Measurements from ENCODE around the gene MED4. TPM values are rescaled to one million over a fixed set of nuclear protein-coding genes. Genes with fewer than 3 reads are reported as not detected.

The MED4 gene
- total and polyA plus RNA-seq, 2 donors from 2014 or later, result 50.8 to 54.3 TPM

- intact Hi-C loops (cut with DNase I), result no loop called here
- TF ChIP-seq CTCF (IDR thresholded peaks at IDR 0.05; ENCODE audit: borderline replicate concordance, extremely low read depth, insufficient read depth), result no peak
- no peak for DNase-seq
- no peaks in the 10 kb centered on the region for H3K9me3 ChIP-seq (ENCODE audit: control insufficient read depth in 2 of 3, insufficient read depth in 1 of 3, low read length in 3 of 3)
- H3K36me3 ChIP-seq (ENCODE audit: control insufficient read depth in 2 of 3, insufficient read depth in 3 of 3, low read length in 3 of 3), result no peaks in the 10 kb centered on the region
- H3K27ac ChIP-seq (ENCODE audit: low read depth in 2 of 2, low read length in 2 of 2), result no peak overlapping the region
- no peaks in the 10 kb centered on the region for H3K27me3 ChIP-seq (ENCODE audit: control insufficient read depth, insufficient read depth, low read length)
- FAIRE-seq, result no peak
- peaks cover 0 to 4% (median 2%) of the 10 kb centered on the region in 3 donors for H3K4me1 ChIP-seq (ENCODE audit: control insufficient read depth in 2 of 3, insufficient read depth in 2 of 3, low read depth in 1 of 3, low read length in 3 of 3)
- H3K9ac ChIP-seq (ENCODE audit: low read length in 3 of 3), result no peak overlapping the region
- H3K4me3 ChIP-seq (ENCODE audit: low read length in 3 of 3), result no peak overlapping the region
Observed at GRCh38 chr13:48142436-48142835, 47.5 kb upstream of the MED4 start.

GRCh38 chr13:48138270-48138669 is 43.4 kb upstream of the MED4 start:
- DNase-seq (no peak), FAIRE-seq (no peak)
- intact Hi-C loops (cut with DNase I), result no loop called here
- Histone ChIP-seq H3K9ac (ENCODE audit: low read length in 3 of 3) (no peak overlapping the region), H3K27ac (ENCODE audit: low read depth in 2 of 2, low read length in 2 of 2) (no peak overlapping the region), H3K4me3 (ENCODE audit: low read length in 3 of 3) (no peak overlapping the region), H3K36me3 (ENCODE audit: control insufficient read depth in 2 of 3, insufficient read depth in 3 of 3, low read length in 3 of 3) (no peaks in the 10 kb centered on the region), H3K9me3 (ENCODE audit: control insufficient read depth in 2 of 3, insufficient read depth in 1 of 3, low read length in 3 of 3) (no peaks in the 10 kb centered on the region), H3K4me1 (ENCODE audit: control insufficient read depth in 2 of 3, insufficient read depth in 2 of 3, low read depth in 1 of 3, low read length in 3 of 3) (peaks cover 0 to 2% (median 0%) of the 10 kb centered on the region in 3 donors), H3K27me3 (ENCODE audit: control insufficient read depth, insufficient read depth, low read length) (no peaks in the 10 kb centered on the region)
- no peak for TF ChIP-seq CTCF (IDR thresholded peaks at IDR 0.05; ENCODE audit: borderline replicate concordance, extremely low read depth, insufficient read depth)

GRCh38 chr13:48132961-48133360 is 38.1 kb upstream of the MED4 start:
- H3K9me3 ChIP-seq (ENCODE audit: control insufficient read depth in 2 of 3, insufficient read depth in 1 of 3, low read length in 3 of 3), result no peaks in the 10 kb centered on the region
- no peaks in the 10 kb centered on the region for H3K36me3 ChIP-seq (ENCODE audit: control insufficient read depth in 2 of 3, insufficient read depth in 3 of 3, low read length in 3 of 3)
- FAIRE-seq (no peak), DNase-seq (no peak)
- TF ChIP-seq CTCF (IDR thresholded peaks at IDR 0.05; ENCODE audit: borderline replicate concordance, extremely low read depth, insufficient read depth), result no peak
- no peak overlapping the region for H3K9ac ChIP-seq (ENCODE audit: low read length in 3 of 3)
- H3K4me3 ChIP-seq (ENCODE audit: low read length in 3 of 3), result no peak overlapping the region
- no peak overlapping the region for H3K27ac ChIP-seq (ENCODE audit: low read depth in 2 of 2, low read length in 2 of 2)
- intact Hi-C loops (cut with DNase I), result no loop called here
- H3K27me3 ChIP-seq (ENCODE audit: control insufficient read depth, insufficient read depth, low read length), result no peaks in the 10 kb centered on the region
- no peaks in the 10 kb centered on the region for H3K4me1 ChIP-seq (ENCODE audit: control insufficient read depth in 2 of 3, insufficient read depth in 2 of 3, low read depth in 1 of 3, low read length in 3 of 3)

GRCh38 chr13:48131533-48131932 is 36.6 kb upstream of the MED4 start:
- Histone ChIP-seq H3K9me3 (ENCODE audit: control insufficient read depth in 2 of 3, insufficient read depth in 1 of 3, low read length in 3 of 3) (no peaks in the 10 kb centered on the region), H3K27me3 (ENCODE audit: control insufficient read depth, insufficient read depth, low read length) (no peaks in the 10 kb centered on the region), H3K36me3 (ENCODE audit: control insufficient read depth in 2 of 3, insufficient read depth in 3 of 3, low read length in 3 of 3) (no peaks in the 10 kb centered on the region), H3K4me3 (ENCODE audit: low read length in 3 of 3) (no peak overlapping the region), H3K4me1 (ENCODE audit: control insufficient read depth in 2 of 3, insufficient read depth in 2 of 3, low read depth in 1 of 3, low read length in 3 of 3) (peaks cover 3 to 13% (median 7%) of the 10 kb centered on the region in 3 donors), H3K9ac (ENCODE audit: low read length in 3 of 3) (no peak overlapping the region), H3K27ac (ENCODE audit: low read depth in 2 of 2, low read length in 2 of 2) (no peak overlapping the region)
- DNase-seq (no peak), FAIRE-seq (no peak)
- no peak for TF ChIP-seq CTCF (IDR thresholded peaks at IDR 0.05; ENCODE audit: borderline replicate concordance, extremely low read depth, insufficient read depth)
- intact Hi-C loops (cut with DNase I), result no loop called here
